GM12872 (cell line): ENCODE data around the gene P2RX6.

ENCODE experiments used
- TF ChIP-seq, protein P1 (sequence below): IDR thresholded peaks from 3 replicates; pipeline ENCODE4 v1.5.1; 2011; ENCODE audit warnings: low read depth, mild to moderate bottlenecking, low read length, moderate library complexity; ENCODE audit not compliant: insufficient read depth

The P2RX6 gene

DNA sequence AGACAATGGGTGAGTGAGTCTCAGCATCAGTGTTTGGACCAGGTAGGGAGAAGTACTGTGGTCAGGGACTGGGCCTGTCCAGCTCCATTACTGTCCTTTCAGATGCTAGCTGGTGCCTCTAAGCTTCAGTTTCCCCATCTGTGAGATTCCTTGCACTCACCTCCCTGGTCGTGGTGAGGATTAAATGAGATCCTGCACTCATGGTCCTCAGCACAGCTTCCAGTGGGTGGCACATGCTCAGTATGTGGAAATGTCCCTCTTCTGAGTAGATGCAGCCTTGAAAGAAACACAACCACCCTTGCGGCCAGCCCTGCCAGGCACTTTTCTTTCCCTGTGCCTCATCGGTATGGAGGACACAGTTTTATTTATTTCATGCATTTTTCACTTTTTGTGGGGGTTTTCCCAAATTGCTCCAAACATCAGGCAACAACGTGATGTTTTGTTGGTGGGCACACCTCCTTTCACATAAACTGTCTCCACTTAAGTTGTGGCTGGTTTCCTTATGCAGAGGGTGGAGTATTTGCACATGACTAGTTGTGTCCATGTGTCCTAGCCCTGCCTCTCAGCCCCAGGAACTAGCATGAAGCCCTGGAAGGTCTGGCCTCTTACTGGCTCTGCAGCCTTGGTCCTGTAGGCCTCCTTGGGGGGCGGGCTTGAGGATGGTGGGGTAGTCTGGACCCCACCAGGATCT is 31.7 kb upstream of the P2RX6 start:
- TF ChIP-seq, protein P1, sequence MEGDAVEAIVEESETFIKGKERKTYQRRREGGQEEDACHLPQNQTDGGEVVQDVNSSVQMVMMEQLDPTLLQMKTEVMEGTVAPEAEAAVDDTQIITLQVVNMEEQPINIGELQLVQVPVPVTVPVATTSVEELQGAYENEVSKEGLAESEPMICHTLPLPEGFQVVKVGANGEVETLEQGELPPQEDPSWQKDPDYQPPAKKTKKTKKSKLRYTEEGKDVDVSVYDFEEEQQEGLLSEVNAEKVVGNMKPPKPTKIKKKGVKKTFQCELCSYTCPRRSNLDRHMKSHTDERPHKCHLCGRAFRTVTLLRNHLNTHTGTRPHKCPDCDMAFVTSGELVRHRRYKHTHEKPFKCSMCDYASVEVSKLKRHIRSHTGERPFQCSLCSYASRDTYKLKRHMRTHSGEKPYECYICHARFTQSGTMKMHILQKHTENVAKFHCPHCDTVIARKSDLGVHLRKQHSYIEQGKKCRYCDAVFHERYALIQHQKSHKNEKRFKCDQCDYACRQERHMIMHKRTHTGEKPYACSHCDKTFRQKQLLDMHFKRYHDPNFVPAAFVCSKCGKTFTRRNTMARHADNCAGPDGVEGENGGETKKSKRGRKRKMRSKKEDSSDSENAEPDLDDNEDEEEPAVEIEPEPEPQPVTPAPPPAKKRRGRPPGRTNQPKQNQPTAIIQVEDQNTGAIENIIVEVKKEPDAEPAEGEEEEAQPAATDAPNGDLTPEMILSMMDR = no peak

- TF ChIP-seq, protein P1 = no peak
Observed at GRCh38 chr22:20985720-20986119, 29.2 kb upstream of the P2RX6 start.

GRCh38 chr22:20986365-20986764 is 28.6 kb upstream of the P2RX6 start:
- TF ChIP-seq, protein P1 = no peak

DNA sequence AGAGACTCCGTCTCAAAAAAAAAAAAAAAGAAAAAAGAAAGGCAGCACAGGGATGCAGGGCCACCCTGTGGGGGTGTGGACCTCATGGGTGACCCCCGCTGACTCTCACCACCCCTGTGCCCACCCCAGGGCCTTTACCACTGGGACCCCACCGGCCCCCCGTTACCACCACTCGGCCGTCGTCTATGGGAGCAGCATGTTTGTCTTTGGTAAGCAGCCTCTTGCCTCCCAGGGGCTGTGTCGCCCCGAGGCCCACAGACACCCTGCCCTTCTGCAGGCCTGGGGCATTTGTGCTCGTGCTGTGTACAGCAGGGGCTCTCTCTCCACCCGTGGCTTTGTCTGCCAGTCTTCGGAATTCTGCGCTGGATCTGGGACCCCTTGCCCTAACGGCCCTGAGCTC is 27.6 kb upstream of the P2RX6 start:
- TF ChIP-seq, protein P1 = no peak

DNA sequence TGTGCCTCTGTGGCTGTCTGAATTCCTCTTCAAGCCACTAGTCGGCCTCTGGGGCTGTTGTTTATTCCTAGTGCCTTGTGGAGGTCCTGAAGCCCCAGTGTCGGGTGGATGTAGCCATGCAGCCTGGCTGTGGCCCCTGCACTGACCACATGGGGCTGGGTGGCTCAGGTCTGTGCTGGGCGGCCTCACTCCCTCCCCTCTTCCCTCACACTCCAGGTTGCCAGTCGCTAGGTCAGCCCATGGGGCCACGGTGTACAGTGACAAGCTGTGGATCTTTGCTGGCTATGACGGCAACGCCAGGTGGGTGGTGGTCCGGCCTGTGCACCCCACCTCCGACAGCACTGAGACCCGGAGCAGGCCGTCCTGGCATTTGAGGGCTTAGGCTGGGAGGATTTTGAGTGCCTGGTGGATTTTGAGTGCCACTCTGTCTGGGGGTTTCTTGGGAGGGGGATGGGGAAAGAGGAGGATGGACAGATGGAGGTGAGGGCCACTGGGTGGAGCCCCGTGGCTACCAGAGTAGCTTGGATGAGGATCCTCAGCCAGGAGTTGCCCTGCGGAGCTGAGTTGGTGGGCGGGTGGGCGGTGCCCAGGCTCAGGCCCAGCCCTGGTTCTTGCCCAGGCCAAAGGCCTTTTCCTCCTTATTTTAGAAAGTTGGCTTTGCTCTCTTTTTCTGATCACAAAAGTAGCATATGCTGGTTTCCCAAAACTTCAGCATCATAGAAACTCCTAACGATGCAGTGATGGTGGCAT is 26.2 kb upstream of the P2RX6 start:
- TF ChIP-seq, protein P1 = no peak

- TF ChIP-seq, protein P1 = no peak
Observed at GRCh38 chr22:20989323-20990138, 25.4 kb upstream of the P2RX6 start.
